B cell (primary cell): Measurements from ENCODE around the gene THBS4.

Experiments
- CTCF ChIP-seq: fragments of 200-600 bp; IDR thresholded peaks from one replicate; pipeline ENCODE4 v1.8.0; 2022; ENCODE audit warnings: antibody characterized with exemption, mild to moderate bottlenecking
- EZH2 ChIP-seq: IDR thresholded peaks from 2 replicates; pipeline ENCODE4 v1.6.1; 2012; ENCODE audit warnings: borderline replicate concordance, low read depth, mild to moderate bottlenecking, moderate library complexity, low read length; ENCODE audit not compliant: insufficient read depth, poor library complexity, severe bottlenecking

GRCh38 chr5:80043187-80043586 lies 8.0 kb downstream of the THBS4 start:
- TF ChIP-seq CTCF (no peak), EZH2 (no peak)
